H1 (cell line): ENCODE results near the gene DISP3. TPM values are rescaled to one million over a fixed set of nuclear protein-coding genes. Genes with fewer than 3 reads are reported as not detected.

Source experiments
- GABPA ChIP-seq: IDR thresholded peaks from 2 replicates; pipeline ENCODE4 v1.6.1; 2011; ENCODE audit warnings: mild to moderate bottlenecking, low read length, moderate library complexity, borderline replicate concordance; ENCODE audit not compliant: insufficient read depth
- SP2 ChIP-seq: IDR thresholded peaks from 2 replicates; pipeline ENCODE4 v1.6.1; 2012; ENCODE audit warnings: mild to moderate bottlenecking, low read length, inconsistent platforms
- TEAD4 ChIP-seq: IDR thresholded peaks from 2 replicates; pipeline ENCODE4 v1.6.1; 2012; ENCODE audit warnings: low read depth, low read length, inconsistent platforms, mixed read lengths
- polyA plus RNA-seq, 7 experiments: library from polyadenylated mRNA; depleted of rRNA in 3 of 7; stranded (reverse) in 5 of 7; unstranded in 2 of 7; fragments of >200 nt in 5 of 7; fragments of 200-250 nt in 2 of 7; gene quantifications; 1 replicate in 5 of 7; 2 replicates in 1 of 7; 4 replicates in 1 of 7; pipeline versions ENCODE4 v1.2.1 to v1.2.3, GENCODE V29; 2011 to 2013; ENCODE audit warnings: missing spikeins in 2 of 7, mixed read lengths in 2 of 7
- total RNA-seq: library from RNA; stranded (reverse); fragmentation: NEBNext Ultra II Directional; extraction: Animal tissue kit (Norgen Biotek cat#: 25700); gene quantifications from 2 replicates; pipeline ENCODE4 v1.2.1, GENCODE V29; 2021

DISP3 gene
- total and polyA plus RNA-seq, 2 of the 8 experiments (the other 6 are each of a cell fraction or from before 2014, with no cell fraction given): 3.4 to 4.6 TPM

GRCh38 chr1:11479375-11479979, 522 bp downstream of the DISP3 start (continued):
- TF ChIP-seq TEAD4 (no peak), SP2 (no peak), GABPA (no peak)
